IMR-90 (cell line): ENCODE measurements around the gene GSK3B. TPM values are rescaled to one million over a fixed set of nuclear protein-coding genes. Genes with fewer than 3 reads are reported as not detected.
"Not testable (repeated sequence)": the region's sequence is repeated elsewhere in the genome, so short reads cannot be mapped to it uniquely, and the experiment has no call there.

Source experiments
- ATAC-seq: fragments of 200-7000 bp; cut with Tn5 transposase; 2 replicates; pipeline ENCODE4 v1.9.1; 2020; ENCODE audit warnings: low read depth, mild to moderate bottlenecking, moderate library complexity
- BruUV-seq: library from RNA; stranded (reverse); fragments of 400-500 nt; replicated peaks from 2 replicates; lab custom pipeline; 2021; lab: Mats Ljungman, UMichigan
- CTCF ChIA-PET: fragments of 300-600 bp; formaldehyde crosslinking; extraction: SDS; loops from one replicate; lab custom pipeline; 2021; ENCODE audit warnings: antibody characterized with exemption; lab: Yijun Ruan, JAX
- POLR2A ChIA-PET: fragments of 300-600 bp; sonication (Branson Sonifier 250); formaldehyde crosslinking; loops from one replicate; lab custom pipeline; 2022; ENCODE audit warnings: antibody characterized with exemption; ENCODE audit not compliant: unreplicated experiment; lab: Charles Lee
- DNase-seq: peaks from one replicate; pipeline ENCODE4 v3.0.0; 2013
- H2AFZ ChIP-seq: replicated peaks from 2 replicates; pipeline ENCODE3; 2013; ENCODE audit warnings: low read length, mild to moderate bottlenecking; ENCODE audit not compliant: poor library complexity
- H2AK5ac ChIP-seq: 2 replicates; pipeline ENCODE4 v1.6.1; 2013; ENCODE audit warnings: low read depth, low read length, inconsistent platforms
- H2AK9ac ChIP-seq: replicated peaks from 2 replicates; pipeline ENCODE3; 2013; ENCODE audit warnings: mild to moderate bottlenecking, low read depth, low read length, moderate library complexity; ENCODE audit not compliant: poor library complexity
- H2BK120ac ChIP-seq: 2 replicates; pipeline ENCODE4 v1.6.1; 2013; ENCODE audit warnings: low read depth, low read length, inconsistent platforms
- H2BK15ac ChIP-seq: 3 replicates; pipeline ENCODE4 v1.6.1; 2013; ENCODE audit warnings: low read depth, low read length, inconsistent platforms
- H2BK20ac ChIP-seq: 2 replicates; pipeline ENCODE4 v1.6.1; 2013; ENCODE audit warnings: low read depth, mild to moderate bottlenecking, inconsistent platforms, low read length, moderate library complexity
- H2BK5ac ChIP-seq: 2 replicates; pipeline ENCODE4 v1.6.1; 2013; ENCODE audit warnings: mild to moderate bottlenecking, low read depth, low read length, inconsistent platforms; ENCODE audit not compliant: poor library complexity, severe bottlenecking
- H3K14ac ChIP-seq: replicated peaks from 2 replicates; pipeline ENCODE4 v1.6.1; 2013; ENCODE audit warnings: low read depth, low read length, inconsistent platforms
- H3K18ac ChIP-seq: 2 replicates; pipeline ENCODE4 v1.6.1; 2013; ENCODE audit warnings: low read depth, low read length, control low read depth
- H3K23ac ChIP-seq: 2 replicates; pipeline ENCODE4 v1.6.1; 2013; ENCODE audit warnings: low read depth, low read length, inconsistent platforms
- H3K27ac ChIP-seq: 2 replicates; pipeline ENCODE4 v1.5.1; 2013; ENCODE audit warnings: mild to moderate bottlenecking, control low read depth, low read length; ENCODE audit not compliant: insufficient read depth
- H3K27me3 ChIP-seq: 2 replicates; pipeline ENCODE4 v1.6.1; 2013; ENCODE audit warnings: low read length; ENCODE audit not compliant: control insufficient read depth, insufficient read depth
- H3K36me3 ChIP-seq: 2 replicates; pipeline ENCODE4 v1.6.1; 2013; ENCODE audit warnings: low read length, mixed read lengths; ENCODE audit not compliant: control insufficient read depth, insufficient read depth
- H3K4ac ChIP-seq: 2 replicates; pipeline ENCODE4 v1.6.1; 2013; ENCODE audit warnings: low read depth, low read length, inconsistent platforms
- H3K4me1 ChIP-seq: 2 replicates; pipeline ENCODE4 v1.6.1; 2013; ENCODE audit warnings: low read length, mixed read lengths; ENCODE audit not compliant: control insufficient read depth, insufficient read depth
- H3K4me2 ChIP-seq: 2 replicates; pipeline ENCODE4 v1.6.1; 2013; ENCODE audit warnings: low read depth, mild to moderate bottlenecking, control low read depth, low read length, moderate library complexity
- H3K4me3 ChIP-seq: 2 replicates; pipeline ENCODE4 v1.5.1; 2013; ENCODE audit warnings: low read depth, mild to moderate bottlenecking, control low read depth, low read length, moderate library complexity; ENCODE audit not compliant: insufficient read depth
- H3K56ac ChIP-seq: 2 replicates; pipeline ENCODE4 v1.6.1; 2013; ENCODE audit warnings: low read length, inconsistent platforms; ENCODE audit not compliant: insufficient read depth; ENCODE audit errors: extremely low read depth
- H3K79me1 ChIP-seq, 2 experiments: 2 replicates each; pipeline ENCODE4 v1.6.1; 2013; ENCODE audit warnings: low read length in 2 of 2, inconsistent platforms in 1 of 2, low read depth in 1 of 2
- H3K9ac ChIP-seq: 2 replicates; pipeline ENCODE4 v1.6.1; 2013; ENCODE audit warnings: low read depth, low read length, control low read depth
- H3K9me1 ChIP-seq: 2 replicates; pipeline ENCODE4 v1.6.1; 2013; ENCODE audit warnings: low read length, inconsistent platforms; ENCODE audit not compliant: insufficient read depth
- H3K9me3 ChIP-seq: 2 replicates; pipeline ENCODE4 v1.6.1; 2013; ENCODE audit warnings: low read length; ENCODE audit not compliant: control insufficient read depth, insufficient read depth
- H4K20me1 ChIP-seq: 2 replicates; pipeline ENCODE4 v1.6.1; 2013; ENCODE audit warnings: low read length, inconsistent platforms; ENCODE audit not compliant: insufficient read depth
- H4K5ac ChIP-seq: 2 replicates; pipeline ENCODE4 v1.6.1; 2013; ENCODE audit warnings: mild to moderate bottlenecking, low read depth, low read length, control low read depth
- H4K8ac ChIP-seq, 2 experiments: 2 replicates each; pipeline ENCODE4 v1.6.1; 2013; ENCODE audit warnings: low read depth in 2 of 2, low read length in 2 of 2, control low read depth in 1 of 2, inconsistent platforms in 1 of 2
- H4K91ac ChIP-seq: 2 replicates; pipeline ENCODE4 v1.6.1; 2013; ENCODE audit warnings: low read depth, low read length, inconsistent platforms; ENCODE audit not compliant: insufficient read depth
- MAFK ChIP-seq: IDR thresholded peaks from 2 replicates; pipeline ENCODE4 v1.6.1; 2012; ENCODE audit warnings: low read depth, low read length, improper control_type of control experiment
- WGBS, 2 experiments: methylation state at CpG; one replicate each; pipeline versions ENCODE4 v1.1.5 to v1.1.7; 2013; ENCODE audit warnings: missing lambda C conversion rate in 2 of 2; ENCODE audit not compliant: insufficient read length in 1 of 2; ENCODE audit errors: extremely low coverage in 2 of 2; 5-methylcytosine and 5-hydroxymethylcytosine counted together
- dilution Hi-C: fragments of 300-500 bp; cut with HindIII; formaldehyde crosslinking; loops from one replicate; pipeline ENCODE4 v1.14.3; 2018; ENCODE audit warnings: low sequenced_read_pairs; ENCODE audit not compliant: unreplicated experiment
- in situ Hi-C: fragments of 300-500 bp; cut with MboI; formaldehyde crosslinking; loops from 3 replicates; pipeline ENCODE4 v1.14.3; 2019; ENCODE audit warnings: low sequenced_read_pairs, inconsistent platforms, mixed read lengths
- intact Hi-C: fragments of 100-400 bp; cut with micrococcal nuclease; formaldehyde crosslinking; loops from 2 replicates; pipeline ENCODE4 v1.10.0; 2022
- polyA plus RNA-seq, 3 experiments: library from polyadenylated mRNA; depleted of rRNA; stranded (reverse); fragments of >200 nt; gene quantifications; 2 replicates each; pipeline ENCODE4 v1.2.3, GENCODE V29; 2012; ENCODE audit warnings: low replicate concordance in 1 of 3
- total RNA-seq: library from RNA; depleted of rRNA; stranded (reverse); fragments of >200 nt; gene quantifications from 2 replicates; pipeline ENCODE4 v1.2.3, GENCODE V29; 2012

GSK3B gene
- total and polyA plus RNA-seq, 2 of the 4 experiments (the other 2 are of a cell fraction): 19.2 to 33.2 TPM

DNA sequence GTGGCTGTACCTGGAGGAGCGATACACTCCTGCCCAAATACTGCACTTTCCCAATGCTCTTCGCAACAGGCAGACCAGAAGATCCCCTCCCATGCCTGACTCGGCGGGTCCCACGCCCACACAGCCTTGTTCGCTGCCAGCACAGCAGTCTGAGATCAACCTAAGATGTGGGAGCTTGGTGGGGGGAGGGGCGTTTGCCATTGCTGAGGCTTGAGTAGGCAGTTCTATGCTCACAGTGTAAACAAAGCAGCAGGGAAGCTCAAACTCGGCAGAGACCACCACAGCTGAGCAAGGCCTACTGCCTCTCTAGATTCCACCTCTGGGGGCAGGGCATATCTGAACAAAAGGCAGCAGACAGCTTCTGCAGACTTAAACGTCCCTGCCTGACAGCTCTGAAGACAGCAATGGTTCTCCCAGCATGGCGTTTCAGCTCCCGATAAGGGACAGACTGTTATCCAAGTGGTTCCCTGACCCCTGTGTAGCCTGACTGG lies 90.2 kb downstream of the GSK3B start:
- H3K4me1 ChIP-seq, intact Hi-C loops, H3K4me3 ChIP-seq, H4K5ac ChIP-seq, H3K36me3 ChIP-seq, H2BK15ac ChIP-seq, H3K27me3 ChIP-seq, H4K91ac ChIP-seq, H2BK20ac ChIP-seq, H4K8ac ChIP-seq, CTCF ChIA-PET, POLR2A ChIA-PET, BruUV-seq, H3K9me1 ChIP-seq, dilution Hi-C loops, H3K56ac ChIP-seq, H2AFZ ChIP-seq, H3K9ac ChIP-seq, H2AK5ac ChIP-seq, H3K4me2 ChIP-seq, H3K23ac ChIP-seq, H3K18ac ChIP-seq, H2AK9ac ChIP-seq, H3K27ac ChIP-seq, H2BK120ac ChIP-seq, H2BK5ac ChIP-seq, H3K9me3 ChIP-seq, in situ Hi-C loops: not testable (repeated sequence)
- ATAC-seq (peak; percentile 57), DNase-seq (peak; percentile 76)
- H3K14ac ChIP-seq: 0 out of 2 replicates have a peak overlapping the region, but pooled peaks have one; percentile 11
- 26% methylated on average over 4 of the region's 11 CpGs; no CpG with 5 or more reads in 1 of the 2 experiments for WGBS, 2 experiments
- peaks cover 7 to 46% of the 10 kb centered on the region in 2 experiments; a peak in 3 of 4 replicates for H3K79me1 ChIP-seq
- peak overlapping the region; percentile 18; the same call in 1 of the 2 replicates for H3K4ac ChIP-seq
- peak; percentile 17; the same call in 1 of the 2 replicates for TF ChIP-seq MAFK
- H4K20me1 ChIP-seq: peaks cover 59% of the 10 kb centered on the region
